Panc1 (cell line): ENCODE measurements around the gene LYST.

Experiments used
- CTCF ChIP-seq: fragments of 450-650 bp; IDR thresholded peaks from 2 replicates; pipeline ENCODE4 v1.5.1; 2017; ENCODE audit warnings: mild to moderate bottlenecking
- SIN3A ChIP-seq: IDR thresholded peaks from 2 replicates; pipeline ENCODE4 v1.6.1; 2012; ENCODE audit warnings: low read depth, mild to moderate bottlenecking, low read length, moderate library complexity, borderline replicate concordance; ENCODE audit not compliant: insufficient read depth

GRCh38 chr1:235790123-235790522, 76.6 kb downstream of the LYST start:
- TF ChIP-seq CTCF (no peak), SIN3A (no peak)
